OCI-LY7 (cell line): ENCODE data around the gene MS4A18.
"Not testable (repeated sequence)": the region's sequence is repeated elsewhere in the genome, so short reads cannot be mapped to it uniquely, and the experiment has no call there.

ENCODE experiments used
- EZH2phosphoT487 ChIP-seq: fragments of 200-600 bp; sonication (generic); IDR thresholded peaks from 2 replicates; pipeline ENCODE4 v1.6.1; 2018; ENCODE audit warnings: low read depth, borderline replicate concordance, mild to moderate bottlenecking, mixed run types, antibody characterized with exemption, low read length, moderate library complexity, mixed read lengths
- TF ChIP-seq, protein P1 (sequence below): fragments of 200-600 bp; sonication (generic); conservative IDR thresholded peaks from 2 replicates; pipeline ENCODE4 v1.5.1; 2014; ENCODE audit warnings: mild to moderate bottlenecking, antibody characterized with exemption, low read length, moderate library complexity, mixed read lengths

DNA sequence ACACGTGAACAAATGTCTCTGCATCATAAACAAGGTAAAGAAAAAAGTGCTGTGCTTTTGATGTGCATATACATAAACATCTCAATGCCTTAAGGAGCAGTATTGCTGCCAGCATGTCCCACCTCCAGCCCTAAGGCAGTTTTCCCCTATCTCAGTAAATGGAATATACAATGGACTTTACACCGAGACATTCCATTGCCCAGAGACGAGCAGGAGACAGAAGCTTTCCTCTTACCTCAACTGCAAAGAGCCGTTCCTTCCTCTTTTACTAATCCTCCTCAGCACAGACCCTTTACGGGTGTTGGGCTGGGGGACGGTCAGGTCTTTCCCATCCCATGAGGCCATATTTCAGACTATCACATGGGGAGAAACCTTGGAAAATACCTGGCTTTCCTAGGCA, 11.1 kb upstream of the MS4A18 start:
- TF ChIP-seq, protein P1, sequence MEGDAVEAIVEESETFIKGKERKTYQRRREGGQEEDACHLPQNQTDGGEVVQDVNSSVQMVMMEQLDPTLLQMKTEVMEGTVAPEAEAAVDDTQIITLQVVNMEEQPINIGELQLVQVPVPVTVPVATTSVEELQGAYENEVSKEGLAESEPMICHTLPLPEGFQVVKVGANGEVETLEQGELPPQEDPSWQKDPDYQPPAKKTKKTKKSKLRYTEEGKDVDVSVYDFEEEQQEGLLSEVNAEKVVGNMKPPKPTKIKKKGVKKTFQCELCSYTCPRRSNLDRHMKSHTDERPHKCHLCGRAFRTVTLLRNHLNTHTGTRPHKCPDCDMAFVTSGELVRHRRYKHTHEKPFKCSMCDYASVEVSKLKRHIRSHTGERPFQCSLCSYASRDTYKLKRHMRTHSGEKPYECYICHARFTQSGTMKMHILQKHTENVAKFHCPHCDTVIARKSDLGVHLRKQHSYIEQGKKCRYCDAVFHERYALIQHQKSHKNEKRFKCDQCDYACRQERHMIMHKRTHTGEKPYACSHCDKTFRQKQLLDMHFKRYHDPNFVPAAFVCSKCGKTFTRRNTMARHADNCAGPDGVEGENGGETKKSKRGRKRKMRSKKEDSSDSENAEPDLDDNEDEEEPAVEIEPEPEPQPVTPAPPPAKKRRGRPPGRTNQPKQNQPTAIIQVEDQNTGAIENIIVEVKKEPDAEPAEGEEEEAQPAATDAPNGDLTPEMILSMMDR: not testable (repeated sequence)
- TF ChIP-seq EZH2phosphoT487: not testable (repeated sequence)
